Nephron progenitor cell (in vitro differentiated cells): ENCODE measurements around the gene RPGRIP1L.

ENCODE experiments used
- DNase-seq: peaks from one replicate; pipeline ENCODE4 v3.0.0; 2021
- H3K27ac Mint-ChIP-seq: 2 replicates; pipeline ENCODE4 v1.8.0; 2021; ENCODE audit warnings: mild to moderate bottlenecking, moderate library complexity, mixed read lengths
- H3K27me3 Mint-ChIP-seq: 2 replicates; pipeline ENCODE4 v1.8.0; 2021; ENCODE audit warnings: mild to moderate bottlenecking, low read depth, mixed read lengths; ENCODE audit not compliant: poor library complexity
- H3K36me3 Mint-ChIP-seq: 2 replicates; pipeline ENCODE4 v1.8.0; 2021; ENCODE audit warnings: low read depth, mixed read lengths
- H3K4me1 Mint-ChIP-seq: 2 replicates; pipeline ENCODE4 v1.8.0; 2021; ENCODE audit warnings: mixed read lengths
- H3K4me3 Mint-ChIP-seq: 2 replicates; pipeline ENCODE4 v1.8.0; 2021; ENCODE audit warnings: mild to moderate bottlenecking, moderate library complexity, mixed read lengths
- H3K9me3 Mint-ChIP-seq: 2 replicates; pipeline ENCODE4 v1.8.0; 2021; ENCODE audit warnings: mild to moderate bottlenecking, moderate library complexity, mixed read lengths
- CTCF ChIP-seq: fragments of 200-600 bp; sonication (generic); IDR thresholded peaks from 2 replicates; pipeline ENCODE4 v1.5.0; 2021; ENCODE audit warnings: antibody characterized with exemption

Gene RPGRIP1L

DNA sequence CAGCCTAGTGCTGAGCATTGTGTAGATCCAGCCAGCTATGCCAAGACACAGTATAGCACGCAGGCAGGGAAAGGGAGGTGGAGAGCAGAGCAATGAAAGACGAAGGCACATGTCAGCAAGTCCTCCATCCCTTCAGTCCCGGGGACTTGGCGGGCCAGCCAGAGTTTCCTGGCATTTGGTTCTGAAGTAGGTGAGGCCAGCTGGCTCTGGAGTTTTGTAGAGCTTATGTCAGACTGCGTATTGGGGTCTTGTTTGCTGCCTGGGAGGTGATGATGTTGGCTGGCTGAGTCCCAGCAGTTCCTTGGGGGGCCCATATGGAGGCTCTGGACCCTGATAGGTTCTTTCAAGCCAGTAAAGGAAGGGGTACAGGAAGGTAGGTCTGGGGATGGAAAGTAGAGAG is 144.9 kb downstream of the RPGRIP1L start:
- no peaks in the 10 kb centered on the region for H3K36me3 Mint-ChIP-seq
- TF ChIP-seq CTCF = no peak
- peaks cover 6% of the 10 kb centered on the region for H3K27me3 Mint-ChIP-seq
- DNase-seq = no peak
- H3K4me3 Mint-ChIP-seq = no peak overlapping the region
- peaks cover 13% of the 10 kb centered on the region for H3K4me1 Mint-ChIP-seq
- H3K27ac Mint-ChIP-seq = no peak overlapping the region
- no peaks in the 10 kb centered on the region for H3K9me3 Mint-ChIP-seq

DNA sequence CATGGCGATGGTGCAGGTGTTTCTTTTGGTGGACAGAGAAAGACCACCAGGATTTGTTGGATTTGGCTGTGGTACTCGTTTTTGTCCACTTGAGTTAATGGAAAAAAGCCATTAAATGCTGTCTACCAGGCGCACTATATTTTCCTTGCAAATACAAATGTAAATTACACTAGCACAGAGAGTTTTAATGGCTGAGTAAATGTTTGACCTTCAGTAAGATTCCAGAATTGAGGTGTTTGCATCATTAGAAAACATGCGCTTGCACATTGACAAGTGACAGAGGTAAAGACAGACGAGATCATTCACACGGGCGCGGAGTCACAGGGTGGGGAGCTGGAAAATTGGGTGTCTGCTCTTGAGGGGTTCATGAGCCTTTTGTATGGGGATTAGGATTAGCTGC is 147.1 kb downstream of the RPGRIP1L start:
- DNase-seq = no peak
- Mint-ChIP-seq H3K27ac (no peak overlapping the region), H3K27me3 (peaks cover 10% of the 10 kb centered on the region), H3K36me3 (no peaks in the 10 kb centered on the region), H3K4me1 (peaks cover 7% of the 10 kb centered on the region), H3K4me3 (no peak overlapping the region), H3K9me3 (no peaks in the 10 kb centered on the region)
- TF ChIP-seq CTCF = no peak

- Mint-ChIP-seq H3K36me3 (no peaks in the 10 kb centered on the region), H3K4me1 (peaks cover 37% of the 10 kb centered on the region), H3K27ac (no peak overlapping the region), H3K4me3 (no peak overlapping the region), H3K27me3 (peaks cover 30% of the 10 kb centered on the region), H3K9me3 (no peaks in the 10 kb centered on the region)
- DNase-seq = peak; percentile 59
- peak; percentile 67 for TF ChIP-seq CTCF
Observed at GRCh38 chr16:53549970-53550690, 153.5 kb downstream of the RPGRIP1L start.
